HepG2 (cell line): Measurements from ENCODE around the gene SMC1B. TPM values are rescaled to one million over a fixed set of nuclear protein-coding genes. Genes with fewer than 3 reads are reported as not detected.

Source experiments
- CREM ChIP-seq, 2 experiments: sonication (generic) in 1 of 2; formaldehyde crosslinking in 1 of 2; IDR thresholded peaks; 2 replicates each; pipeline versions ENCODE4 v1.4.0 to v1.6.1; 2016 to 2020; ENCODE audit warnings: antibody characterized with exemption in 1 of 2, mild to moderate bottlenecking in 1 of 2, missing genetic modification reagents in 1 of 2
- DDIT3 ChIP-seq: sonication (generic); formaldehyde crosslinking; IDR thresholded peaks from 2 replicates; pipeline ENCODE4 v1.4.0; 2020; ENCODE audit warnings: mild to moderate bottlenecking, missing genetic modification reagents
- GTF3A ChIP-seq: sonication (generic); formaldehyde crosslinking; conservative IDR thresholded peaks from 2 replicates; pipeline ENCODE4 v1.4.0; 2020; ENCODE audit warnings: mild to moderate bottlenecking, missing genetic modification reagents
- HDAC2 ChIP-seq: sonication (generic); formaldehyde crosslinking; IDR thresholded peaks from 2 replicates; pipeline ENCODE4 v1.4.0; 2020; ENCODE audit warnings: missing genetic modification reagents
- MIER3 ChIP-seq: IDR thresholded peaks from 2 replicates; pipeline ENCODE4 v1.6.1; 2016; ENCODE audit warnings: missing compliant biosample characterization, borderline replicate concordance
- NFE2 ChIP-seq: sonication (generic); formaldehyde crosslinking; IDR thresholded peaks from 2 replicates; pipeline ENCODE4 v1.4.0; 2020; ENCODE audit warnings: missing genetic modification reagents
- POLR2AphosphoS2 ChIP-seq: IDR thresholded peaks from 2 replicates; pipeline ENCODE4 v1.6.1; 2011; ENCODE audit warnings: low read depth, low read length, improper control_type of control experiment
- POLR2G ChIP-seq: fragments of 200-400 bp; formaldehyde crosslinking; IDR thresholded peaks from 2 replicates; pipeline ENCODE4 v1.6.1; 2018; ENCODE audit warnings: mild to moderate bottlenecking, low read depth, low read length, moderate library complexity
- SMAD9 ChIP-seq: sonication (generic); formaldehyde crosslinking; IDR thresholded peaks from 2 replicates; pipeline ENCODE4 v1.5.1; 2020; ENCODE audit warnings: mild to moderate bottlenecking, missing genetic modification reagents
- SNAPC4 ChIP-seq: sonication (generic); formaldehyde crosslinking; IDR thresholded peaks from 2 replicates; pipeline ENCODE4 v1.4.0; 2020; ENCODE audit warnings: mild to moderate bottlenecking, missing genetic modification reagents
- TSC22D2 ChIP-seq: sonication (generic); formaldehyde crosslinking; IDR thresholded peaks from 2 replicates; pipeline ENCODE4 v1.5.1; 2020; ENCODE audit warnings: missing genetic modification reagents, mild to moderate bottlenecking, borderline replicate concordance
- U2AF1 ChIP-seq: fragments of 200-400 bp; formaldehyde crosslinking; optimal IDR thresholded peaks from 2 replicates; pipeline ENCODE3; 2017; ENCODE audit warnings: mild to moderate bottlenecking, low read depth, low read length
- ZNF431 ChIP-seq: sonication (generic); formaldehyde crosslinking; IDR thresholded peaks from 2 replicates; pipeline ENCODE4 v1.9.0; 2022; ENCODE audit warnings: missing genetic modification reagents, low read depth, mild to moderate bottlenecking, borderline replicate concordance
- ZNF468 ChIP-seq: sonication (generic); formaldehyde crosslinking; IDR thresholded peaks from 2 replicates; pipeline ENCODE4 v1.8.0; 2022; ENCODE audit warnings: mild to moderate bottlenecking, moderate library complexity, missing genetic modification reagents
- ZNF704 ChIP-seq: sonication (generic); formaldehyde crosslinking; IDR thresholded peaks from 2 replicates; pipeline ENCODE4 v1.8.1; 2023; ENCODE audit warnings: mild to moderate bottlenecking, inconsistent platforms, moderate library complexity, missing genetic modification reagents, borderline replicate concordance
- polyA plus RNA-seq, 8 experiments: library from polyadenylated mRNA; depleted of rRNA in 3 of 8; stranded (reverse) in 7 of 8; unstranded in 1 of 8; fragments of >200 nt; fragmentation: Illumina TruSeq in 4 of 8; extraction: Trizol in 4 of 8; gene quantifications; 2 replicates each; pipeline versions ENCODE4 v1.2.1 to v1.2.3, GENCODE V29; 2011 to 2016; ENCODE audit warnings: low read depth in 4 of 8, missing spikeins in 1 of 8, mixed read lengths in 1 of 8; ENCODE audit not compliant: insufficient read depth in 1 of 8
- total RNA-seq, 5 experiments: library from RNA; depleted of rRNA; stranded (reverse); fragments of >200 nt; fragmentation: Illumina TruSeq; extraction: Trizol; gene quantifications; 2 replicates each; pipeline ENCODE4 v1.2.3, GENCODE V29; 2016; ENCODE audit warnings: low read depth in 1 of 5
- TF ChIP-seq, protein P1 (sequence below): IDR thresholded peaks from 2 replicates; pipeline ENCODE4 v1.6.1; 2012; ENCODE audit warnings: low read depth, low read length, improper control_type of control experiment

The SMC1B gene
- total and polyA plus RNA-seq, 2 of the 13 experiments (the other 11 are each of a cell fraction or from before 2014, with no cell fraction given), result not detected

DNA sequence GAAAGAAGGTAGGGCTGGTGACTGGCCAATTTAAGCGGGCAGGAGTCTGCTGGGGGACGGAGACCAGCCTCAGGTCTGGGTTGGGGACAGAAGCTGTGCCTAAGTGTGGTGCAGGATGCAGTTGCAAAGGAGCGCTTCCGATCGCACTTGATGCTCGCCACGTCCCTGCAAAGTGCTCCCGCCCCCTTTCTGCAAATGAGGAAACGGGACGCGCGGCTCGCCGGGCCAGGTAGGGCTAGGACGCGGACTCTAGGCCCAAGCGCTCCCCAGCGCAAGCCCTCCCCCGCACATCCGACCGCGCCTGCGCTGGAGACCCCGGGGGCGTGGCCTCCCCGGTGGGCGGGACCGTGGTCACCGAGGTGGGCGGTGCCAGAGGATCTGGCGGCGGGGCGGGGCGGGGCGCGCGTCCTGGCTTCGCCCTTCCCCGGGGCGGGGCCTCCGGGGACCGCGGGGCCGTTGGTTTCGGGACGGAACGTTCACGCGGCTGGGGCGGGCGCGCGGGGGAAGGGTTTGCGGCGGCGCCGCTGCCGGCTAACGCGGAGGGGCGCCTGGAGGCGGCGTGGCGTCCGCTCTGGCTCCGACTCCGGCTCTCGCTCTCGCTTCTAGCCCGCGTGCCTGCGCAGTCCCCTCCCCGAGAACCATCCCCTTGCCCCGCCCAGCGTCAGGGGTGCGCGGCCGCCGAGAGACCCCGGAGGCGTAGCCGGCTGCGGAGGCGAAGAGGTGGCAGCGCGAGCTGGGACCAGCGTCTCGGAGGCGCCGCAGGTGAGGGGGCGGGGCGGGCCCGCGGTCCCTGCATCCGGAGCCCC is 103.8 kb downstream of the SMC1B start, which contains the start of gene FAM118A (continued):
- TF ChIP-seq, protein P1, sequence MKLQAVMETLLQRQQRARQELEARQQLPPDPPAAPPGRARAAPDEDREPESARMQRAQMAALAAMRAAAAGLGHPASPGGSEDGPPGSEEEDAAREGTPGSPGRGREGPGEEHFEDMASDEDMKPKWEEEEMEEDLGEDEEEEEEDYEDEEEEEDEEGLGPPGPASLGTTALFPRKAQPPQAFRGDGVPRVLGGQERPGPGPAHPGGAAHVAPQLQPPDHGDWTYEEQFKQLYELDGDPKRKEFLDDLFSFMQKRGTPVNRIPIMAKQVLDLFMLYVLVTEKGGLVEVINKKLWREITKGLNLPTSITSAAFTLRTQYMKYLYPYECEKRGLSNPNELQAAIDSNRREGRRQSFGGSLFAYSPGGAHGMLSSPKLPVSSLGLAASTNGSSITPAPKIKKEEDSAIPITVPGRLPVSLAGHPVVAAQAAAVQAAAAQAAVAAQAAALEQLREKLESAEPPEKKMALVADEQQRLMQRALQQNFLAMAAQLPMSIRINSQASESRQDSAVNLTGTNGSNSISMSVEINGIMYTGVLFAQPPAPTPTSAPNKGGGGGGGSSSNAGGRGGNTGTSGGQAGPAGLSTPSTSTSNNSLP, result no peak
- TF ChIP-seq CREM (IDR thresholded peaks at IDR 0.05) (no peak), CREM (CRISPR knock-in tag; IDR thresholded peaks at IDR 0.05) (no peak; the same call in 1 of the 2 replicates), HDAC2 (CRISPR knock-in tag) (peak; percentile 30; the same call in 1 of the 2 replicates), SMAD9 (CRISPR knock-in tag) (no peak), MIER3 (CRISPR knock-in tag) (no peak), ZNF468 (no peak), U2AF1 (no peak), POLR2G (peak; percentile 70), ZNF431 (CRISPR knock-in tag) (0 out of 2 replicates have a peak, but pooled peaks have one; percentile 58), ZNF704 (CRISPR knock-in tag) (no peak), DDIT3 (CRISPR knock-in tag) (no peak), POLR2AphosphoS2 (no peak), TSC22D2 (CRISPR knock-in tag) (no peak), NFE2 (CRISPR knock-in tag) (no peak), GTF3A (CRISPR knock-in tag) (no peak), SNAPC4 (CRISPR knock-in tag) (peak; percentile 22; the same call in 1 of the 2 replicates)
